NOMO-1 treated with dmso at 0.1 percent for 144 hours (cell line): Measurements from ENCODE around the gene SERAC1.
A peak's percentile ranks its signal among the peaks of the same experiment; 100 is the strongest.

Source experiments
- DNase-seq: peaks from one replicate; lab custom pipeline; 2025; ENCODE audit not compliant: unreplicated experiment; lab: John Stamatoyannopoulos, UW

The SERAC1 gene

DNA sequence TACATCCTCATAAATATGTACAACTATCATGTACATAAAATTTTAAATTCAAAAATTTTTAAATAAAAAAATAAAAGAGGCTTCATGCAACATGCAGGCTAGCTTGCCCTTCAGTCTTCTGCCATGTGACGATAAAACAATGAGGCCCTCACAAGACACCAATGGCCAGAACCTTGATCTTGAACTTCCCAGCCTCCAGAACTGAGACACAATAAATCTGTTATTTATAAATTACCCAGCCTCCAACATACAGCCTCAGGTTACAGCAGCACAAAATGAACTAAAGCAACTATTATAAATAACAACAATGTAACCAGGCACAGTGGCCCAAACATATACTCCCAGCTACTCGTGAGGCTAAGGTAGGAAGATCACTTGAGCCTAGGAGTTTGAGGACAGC lies 42.8 kb downstream of the SERAC1 start:
- DNase-seq, result no peak

DNA sequence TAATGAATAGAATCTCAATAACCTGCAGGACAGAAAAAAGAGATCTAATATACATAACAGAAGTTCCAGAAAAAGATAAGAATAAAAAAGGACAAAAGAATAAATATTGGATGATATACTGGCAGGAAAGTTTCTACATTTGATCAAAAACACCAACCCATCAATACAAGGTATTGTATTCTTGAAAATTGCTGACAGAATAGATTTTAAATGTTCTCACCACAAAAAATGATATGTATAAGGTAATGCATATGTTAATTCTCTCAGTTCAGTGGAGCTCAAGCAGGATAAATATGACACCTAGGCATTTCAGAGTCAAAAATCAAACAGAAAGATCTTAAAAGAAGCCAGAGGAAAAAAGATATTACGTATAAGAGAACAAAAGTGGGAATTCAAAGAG lies 43.8 kb downstream of the SERAC1 start:
- DNase-seq, result no peak

GRCh38 chr6:158122048-158122447 lies 46.0 kb downstream of the SERAC1 start:
- DNase-seq, result no peak

DNA sequence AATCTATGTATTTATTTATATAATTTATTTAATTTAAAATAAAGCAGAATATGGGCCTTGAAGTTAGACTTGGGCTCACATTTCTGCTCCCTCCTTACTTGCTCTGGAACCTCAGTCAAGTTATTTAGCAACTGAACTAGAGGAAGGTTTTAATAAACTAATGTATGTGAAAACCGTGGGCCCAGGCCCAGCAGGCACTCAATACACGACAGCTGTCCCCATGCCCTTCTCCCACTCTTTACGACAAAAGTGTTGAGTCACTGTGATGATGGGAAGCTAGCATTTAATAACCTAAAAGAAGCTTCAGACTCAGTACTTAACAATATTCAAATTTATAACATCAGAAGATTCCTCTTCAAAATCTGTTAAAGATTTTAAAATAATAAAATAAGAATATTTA lies 46.7 kb downstream of the SERAC1 start:
- no peak for DNase-seq

GRCh38 chr6:158118886-158119285 lies 49.2 kb downstream of the SERAC1 start:
- no peak for DNase-seq

- DNase-seq, result no peak
Observed at GRCh38 chr6:158115508-158115907, 52.6 kb downstream of the SERAC1 start.

DNA sequence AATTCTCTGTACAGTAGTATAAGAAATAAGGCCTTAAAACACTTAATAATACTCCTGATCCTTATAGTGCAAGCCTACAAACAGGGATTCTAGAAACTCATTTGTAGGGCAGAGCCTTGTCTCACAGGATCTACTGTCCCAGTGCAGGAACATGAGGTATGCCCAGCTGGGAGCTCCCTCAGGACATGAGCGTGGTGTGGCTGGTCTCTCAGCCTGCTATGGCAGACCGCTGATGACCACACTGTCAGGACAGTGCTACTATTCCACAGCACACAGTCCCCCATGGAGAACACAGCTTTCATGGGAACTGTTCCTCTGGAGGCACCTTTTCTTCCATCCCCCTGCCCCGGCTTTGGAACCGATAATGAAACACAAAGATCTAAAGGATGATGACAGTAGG lies 53.0 kb downstream of the SERAC1 start:
- DNase-seq, result no peak

DNA sequence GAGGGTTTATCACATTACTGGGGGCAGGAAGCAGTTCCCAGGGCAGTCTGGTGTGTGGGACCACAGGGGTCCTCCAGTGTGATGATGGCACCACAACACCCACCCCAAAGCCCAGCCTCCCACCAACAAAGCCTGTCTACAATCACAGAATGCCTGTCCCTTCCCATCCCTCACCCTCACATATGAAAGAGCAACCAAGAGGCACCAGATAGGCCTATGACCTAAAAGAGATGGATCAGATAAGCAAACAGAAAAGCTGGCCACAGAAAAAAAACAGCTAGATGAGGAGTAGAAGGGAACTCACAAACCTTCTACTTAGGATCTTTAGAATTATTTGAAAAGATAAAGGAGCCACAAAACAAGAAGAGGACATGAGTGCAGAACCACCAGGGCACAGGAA lies 54.3 kb downstream of the SERAC1 start:
- DNase-seq, result no peak

DNA sequence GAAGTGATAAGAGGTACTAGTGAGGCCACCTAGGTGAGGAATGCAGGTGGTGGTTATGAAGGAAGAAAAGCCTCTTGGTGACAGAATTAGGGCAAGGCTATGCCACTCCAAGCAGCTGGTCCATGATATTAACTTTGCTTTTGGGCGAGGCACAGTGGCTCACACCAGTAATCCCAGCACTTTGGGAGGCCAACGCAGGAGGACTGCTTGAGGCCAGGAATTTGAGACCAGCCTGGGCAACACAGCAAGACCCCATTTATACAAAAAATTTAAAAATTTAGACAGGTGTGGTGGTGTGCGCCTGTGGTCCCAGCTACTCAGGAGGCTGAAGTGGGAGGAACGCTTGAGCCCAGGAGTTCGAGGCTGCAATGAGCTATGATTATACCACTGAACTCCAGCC lies 56.1 kb downstream of the SERAC1 start:
- DNase-seq, result no peak

- no peak for DNase-seq
Observed at GRCh38 chr6:158110986-158111385, 57.1 kb downstream of the SERAC1 start.

GRCh38 chr6:158109748-158110147 lies 58.3 kb downstream of the SERAC1 start:
- no peak for DNase-seq

- DNase-seq, result no peak
Observed at GRCh38 chr6:158104696-158105095, 63.4 kb downstream of the SERAC1 start.

DNA sequence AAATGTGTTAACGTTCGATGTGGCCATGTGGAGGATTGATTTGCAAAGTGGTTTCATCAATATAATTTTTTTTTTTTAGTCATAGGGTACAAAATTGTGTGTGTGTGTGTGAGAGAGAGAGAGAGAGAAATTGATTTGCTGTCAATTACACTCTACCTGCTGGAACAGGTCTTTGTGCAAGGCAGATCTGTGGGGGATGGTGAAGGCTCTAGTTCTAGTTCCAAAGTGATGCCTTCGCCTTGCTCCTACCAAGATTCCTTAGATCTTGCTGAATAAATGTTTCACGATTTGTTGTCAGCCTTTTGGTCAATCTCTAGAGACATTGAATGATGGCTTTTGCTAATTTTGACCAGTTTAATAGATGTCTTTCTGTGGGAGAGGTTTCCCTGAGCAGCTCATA lies 64.8 kb downstream of the SERAC1 start:
- DNase-seq, result no peak

DNA sequence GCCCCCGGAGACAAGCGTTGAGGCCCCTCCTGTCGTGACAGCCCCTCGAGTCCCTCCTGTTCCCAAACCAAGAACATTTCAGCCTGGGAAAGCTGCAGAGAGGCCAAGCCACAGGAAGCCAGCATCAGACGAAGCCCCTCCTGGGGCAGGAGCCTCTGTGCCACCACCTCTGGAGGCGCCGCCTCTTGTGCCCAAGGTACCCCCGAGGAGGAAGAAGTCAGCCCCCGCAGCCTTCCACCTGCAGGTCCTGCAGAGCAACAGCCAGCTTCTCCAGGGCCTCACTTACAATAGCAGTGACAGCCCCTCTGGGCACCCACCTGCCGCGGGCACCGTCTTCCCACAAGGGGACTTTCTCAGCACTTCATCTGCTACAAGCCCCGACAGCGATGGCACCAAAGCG lies 72.4 kb downstream of the SERAC1 start:
- DNase-seq, result no peak

GRCh38 chr6:158095031-158095430 lies 73.0 kb downstream of the SERAC1 start:
- DNase-seq, result no peak

DNA sequence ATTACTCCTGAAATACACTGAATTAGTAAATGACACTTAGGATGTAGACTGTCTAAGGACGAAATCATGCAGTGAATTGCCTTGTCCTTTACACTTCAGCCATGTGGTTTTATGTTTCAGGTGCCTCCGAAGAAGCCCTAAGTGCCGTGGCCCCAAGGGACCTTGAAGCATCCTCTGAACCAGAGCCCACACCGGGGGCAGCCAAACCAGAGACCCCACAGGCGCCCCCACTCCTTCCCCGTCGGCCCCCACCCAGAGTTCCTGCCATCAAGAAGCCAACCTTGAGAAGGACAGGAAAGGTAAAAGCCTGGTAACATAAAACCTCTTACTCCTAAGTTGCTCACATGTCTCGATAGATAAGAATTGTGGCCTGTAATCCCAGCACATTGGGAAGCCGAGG lies 75.3 kb downstream of the SERAC1 start:
- DNase-seq, result no peak

DNA sequence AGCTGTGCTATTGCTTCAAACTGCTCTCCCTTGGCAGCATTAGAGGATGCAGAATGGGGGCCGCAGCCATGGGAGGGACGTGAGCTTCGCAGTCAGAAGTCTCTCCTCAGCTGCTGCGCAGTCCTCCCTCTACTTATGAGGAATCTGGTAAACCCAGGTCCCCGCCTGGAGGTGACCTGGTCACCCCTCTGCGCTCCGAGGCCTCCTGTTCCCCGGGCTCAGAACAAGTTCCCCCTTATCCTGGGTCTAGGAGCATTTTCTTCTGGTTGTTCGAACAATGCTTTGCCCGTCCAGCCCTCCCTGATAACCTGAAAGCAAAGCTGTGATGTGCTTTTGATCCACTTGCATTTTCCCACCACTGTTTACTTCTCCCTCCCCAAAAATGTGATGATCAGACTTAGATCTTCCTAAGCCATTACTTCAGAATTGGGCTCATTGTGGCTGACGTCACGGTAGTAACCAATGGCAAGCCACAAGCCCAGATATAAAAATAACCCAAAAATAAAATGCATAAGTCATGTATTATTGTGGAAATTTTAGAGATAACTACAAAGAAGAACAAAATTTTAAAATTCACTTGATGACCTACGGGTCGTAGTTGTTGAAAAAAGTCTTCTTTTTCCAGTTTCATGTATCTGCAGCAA lies 80.7 kb downstream of the SERAC1 start:
- no peak for DNase-seq

GRCh38 chr6:158086504-158087223 lies 81.4 kb downstream of the SERAC1 start:
- peak; percentile 86 for DNase-seq

DNA sequence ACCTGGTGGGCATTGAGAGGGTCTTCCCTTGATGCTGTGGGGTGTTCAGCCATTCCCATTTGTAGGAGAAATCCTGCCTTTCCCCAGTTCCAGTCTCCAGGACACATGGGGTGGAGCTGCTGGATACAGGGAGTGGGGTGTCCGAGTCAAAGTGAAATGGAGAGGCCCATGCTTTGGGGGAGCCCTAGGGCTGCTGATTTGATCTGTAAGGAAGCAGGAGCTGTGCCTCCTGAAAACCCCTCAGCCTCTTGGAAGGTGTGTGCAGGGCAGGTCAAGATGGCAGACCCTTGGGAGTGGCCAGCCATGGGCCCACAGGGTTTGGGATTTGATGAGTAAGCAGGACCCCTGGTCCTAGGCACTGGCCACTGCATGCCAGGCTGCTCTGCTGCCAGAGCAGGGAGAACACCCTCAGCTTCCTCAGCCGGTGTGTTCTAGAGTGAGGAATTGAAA lies 82.0 kb downstream of the SERAC1 start:
- no peak for DNase-seq

GRCh38 chr6:158085261-158086053 lies 82.6 kb downstream of the SERAC1 start:
- DNase-seq, result no peak

DNA sequence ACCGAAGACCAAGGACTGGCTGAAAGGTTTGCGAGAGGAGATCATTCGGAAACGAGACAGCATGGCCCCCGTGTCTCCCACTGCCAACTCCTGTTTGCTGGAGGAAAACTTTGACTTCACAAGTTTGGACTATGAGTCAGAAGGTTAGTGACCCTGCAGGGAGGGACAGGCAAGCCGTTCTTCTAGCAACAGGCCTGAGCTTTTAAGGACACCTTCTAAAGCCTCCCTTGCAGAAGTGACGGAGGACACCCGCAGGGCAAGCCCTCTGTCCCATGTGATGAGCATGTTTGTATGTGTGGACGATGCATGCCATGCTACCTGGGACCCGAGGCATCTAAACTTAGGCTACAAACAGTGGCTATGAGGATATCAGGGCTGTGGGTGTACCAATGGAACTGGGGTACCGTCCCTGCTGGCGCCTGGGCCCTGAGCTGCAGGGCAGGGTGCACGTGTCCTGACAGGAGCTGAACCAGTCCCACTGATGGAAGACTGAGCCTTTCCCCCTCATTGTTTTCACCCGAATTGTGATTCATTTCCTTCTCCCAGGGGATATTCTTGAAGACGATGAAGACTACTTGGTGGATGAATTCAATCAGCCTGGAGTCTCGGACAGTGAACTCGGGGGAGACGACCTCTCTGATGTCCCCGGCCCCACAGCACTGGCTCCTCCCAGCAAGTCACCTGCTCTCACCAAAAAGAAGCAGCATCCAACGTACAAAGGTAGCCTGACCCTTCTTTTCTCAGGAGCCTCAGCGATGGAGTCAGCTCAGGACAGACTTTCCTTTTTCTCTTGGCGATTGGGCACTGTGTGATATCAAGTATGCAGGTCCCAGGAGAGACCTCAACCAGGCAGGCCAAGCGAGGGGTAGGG lies 84.4 kb downstream of the SERAC1 start:
- DNase-seq, result no peak
